A549 (cell line): ENCODE data around the gene CFC1. TPM values are rescaled to one million over a fixed set of nuclear protein-coding genes. Genes with fewer than 3 reads are reported as not detected.
"Not testable (repeated sequence)": the region's sequence is repeated elsewhere in the genome, so short reads cannot be mapped to it uniquely, and the experiment has no call there.

Source experiments
- ATAC-seq, 2 experiments: fragments of 200-7000 bp in 1 of 2; fragments of >200 bp in 1 of 2; cut with Nextera tagmentation in 1 of 2; cut with Tn5 transposase in 1 of 2; 3 replicates each; pipeline versions ENCODE4 v1.8.0 to v1.9.1; 2018 to 2020; ENCODE audit warnings: mild to moderate bottlenecking in 1 of 2, moderate library complexity in 1 of 2
- CTCF ChIA-PET: fragments of 300-600 bp; sonication (Branson Sonifier 250); formaldehyde crosslinking; extraction: SDS; loops from one replicate; lab custom pipeline; 2021; ENCODE audit warnings: antibody characterized with exemption, inconsistent platforms; lab: Yijun Ruan, JAX
- POLR2A ChIA-PET: fragments of 350-600 bp; formaldehyde crosslinking; extraction: SDS; loops from one replicate; lab custom pipeline; 2021; ENCODE audit warnings: antibody characterized with exemption, inconsistent platforms; lab: Yijun Ruan, JAX
- DNase-seq, 2 experiments: peaks; one replicate each; pipeline versions ENCODE4 v3.0.0 to v3.0.0-alpha.2; 2011 to 2016; ENCODE audit warnings: low read depth in 1 of 2, low spot score in 1 of 2
- FAIRE-seq: peaks from 2 replicates; lab custom pipeline; 2011; peaks lifted over from hg19 to GRCh38; lab: Jason Lieb, UNC
- H3K27ac ChIP-seq, 2 experiments: fragments of >200 bp; sonication (Bioruptor Twin); formaldehyde crosslinking; 3 replicates each; pipeline ENCODE4 v1.5.1; 2016 to 2017
- H3K4me1 ChIP-seq: fragments of >200 bp; sonication (Bioruptor Twin); formaldehyde crosslinking; 3 replicates; pipeline ENCODE4 v1.6.1; 2016
- H3K4me2 ChIP-seq: fragments of >200 bp; sonication (Bioruptor Twin); formaldehyde crosslinking; 3 replicates; pipeline ENCODE4 v1.6.1; 2016
- H3K4me3 ChIP-seq: fragments of >200 bp; sonication (Bioruptor Twin); formaldehyde crosslinking; 3 replicates; pipeline ENCODE4 v1.5.1; 2016
- H3K9me3 ChIP-seq: fragments of >200 bp; sonication (Bioruptor Twin); formaldehyde crosslinking; 3 replicates; pipeline ENCODE4 v1.6.1; 2016
- WGBS: methylation state at CpG from one replicate; pipeline ENCODE4 v1.1.6; 2017; ENCODE audit errors: missing lambda C conversion rate; 5-methylcytosine and 5-hydroxymethylcytosine counted together
- polyA plus RNA-seq, 4 experiments: library from polyadenylated mRNA; depleted of rRNA in 3 of 4; stranded (reverse); fragments of >200 nt; fragmentation: RNase III in 1 of 4; extraction: RNeasy Plus Mini Kit Qiagen cat#74134 plus additional on column Dnase treatment in 1 of 4; gene quantifications; 2 replicates in 3 of 4; 3 replicates in 1 of 4; pipeline ENCODE4 v1.2.3, GENCODE V29; 2011 to 2017

CFC1 gene
- polyA plus RNA-seq, 2 of the 4 experiments (the other 2 are of a cell fraction), result not detected

DNA sequence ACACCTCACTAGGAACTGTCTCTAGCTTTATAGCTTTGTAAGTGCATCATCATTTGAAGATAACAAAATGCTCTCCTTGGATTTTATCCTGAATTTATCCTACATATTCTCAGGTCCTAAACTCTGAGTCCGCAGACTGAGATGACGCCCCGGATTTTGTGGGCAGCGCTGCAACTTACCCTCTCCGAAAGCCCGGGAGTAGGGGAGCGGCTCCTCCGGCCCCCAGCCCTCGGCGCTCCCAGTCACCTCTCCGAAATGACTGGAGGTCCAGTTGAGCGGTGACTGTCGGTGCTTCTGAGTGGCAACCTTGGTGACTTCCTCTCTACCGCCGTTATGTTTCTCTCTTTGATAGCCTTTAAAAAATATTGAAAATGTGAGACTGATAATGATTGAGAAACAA is 912 bp downstream of the CFC1 start:
- 72% methylated on average over 13 of the region's 15 CpGs for WGBS
- H3K27ac ChIP-seq, ATAC-seq, CTCF ChIA-PET, POLR2A ChIA-PET, DNase-seq, H3K4me3 ChIP-seq, H3K4me1 ChIP-seq, H3K9me3 ChIP-seq, FAIRE-seq, H3K4me2 ChIP-seq: not testable (repeated sequence)

- ATAC-seq, H3K4me1 ChIP-seq, H3K4me2 ChIP-seq, FAIRE-seq, POLR2A ChIA-PET, H3K9me3 ChIP-seq, DNase-seq, H3K27ac ChIP-seq, CTCF ChIA-PET, H3K4me3 ChIP-seq: not testable (repeated sequence)
- no CpG with 5 or more reads among the region's 22 CpGs for WGBS
Measured at GRCh38 chr2:130597994-130598393, 1.4 kb downstream of the CFC1 start.

DNA sequence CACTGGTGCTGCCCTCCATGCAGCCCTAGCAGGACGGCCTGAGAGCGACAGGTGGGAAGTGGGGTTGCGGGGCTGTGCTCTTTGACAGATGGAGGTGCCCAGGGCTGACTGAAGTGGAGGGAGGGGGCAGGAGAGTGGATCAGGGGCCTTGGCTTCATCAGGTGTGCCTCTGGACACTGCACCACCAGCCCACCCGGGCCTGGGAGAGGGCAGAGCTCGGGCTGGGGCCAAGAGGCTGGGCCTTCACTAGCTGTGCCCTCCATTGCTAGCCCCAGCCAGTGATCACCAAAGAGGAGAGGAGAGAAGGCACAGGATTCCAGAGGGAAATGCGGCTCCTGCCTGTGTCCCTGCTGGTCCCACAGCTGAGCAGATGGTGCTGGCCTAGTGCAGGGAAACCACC is 2.6 kb downstream of the CFC1 start:
- WGBS, result 0% methylated on average over 2 of the region's 6 CpGs
- H3K4me3 ChIP-seq, H3K4me1 ChIP-seq, DNase-seq, H3K4me2 ChIP-seq, H3K27ac ChIP-seq, FAIRE-seq, CTCF ChIA-PET, H3K9me3 ChIP-seq, POLR2A ChIA-PET: not testable (repeated sequence)
- peak in 1 of 2 experiments; percentile 27; a peak in 3 of 6 replicates for ATAC-seq

DNA sequence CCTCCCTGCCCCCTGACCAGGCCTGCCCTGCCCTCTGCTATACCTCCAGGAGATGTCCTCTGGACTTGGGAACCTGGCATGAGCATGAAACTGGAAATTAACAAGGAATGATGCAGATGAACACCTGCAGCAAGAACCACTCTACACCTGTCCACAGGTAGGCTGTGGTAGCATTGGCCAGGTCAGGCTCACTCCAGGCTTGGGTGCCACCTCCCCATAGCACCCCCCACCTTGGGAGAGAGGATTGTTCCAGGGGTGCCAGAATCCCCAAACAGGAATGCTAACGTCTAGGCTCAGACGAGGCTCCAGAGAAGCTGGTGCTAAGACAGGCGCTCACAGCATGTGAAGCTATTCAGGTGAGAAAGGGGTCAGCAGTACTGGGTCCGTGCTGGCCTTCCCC is 5.4 kb downstream of the CFC1 start:
- H3K9me3 ChIP-seq, H3K27ac ChIP-seq, POLR2A ChIA-PET, H3K4me1 ChIP-seq, FAIRE-seq, CTCF ChIA-PET, DNase-seq, H3K4me2 ChIP-seq, ATAC-seq, H3K4me3 ChIP-seq: not testable (repeated sequence)
- WGBS, result no CpG with 5 or more reads among the region's 4 CpGs

- POLR2A ChIA-PET, FAIRE-seq, ATAC-seq, H3K4me2 ChIP-seq, H3K27ac ChIP-seq, H3K9me3 ChIP-seq, CTCF ChIA-PET, DNase-seq, H3K4me3 ChIP-seq, H3K4me1 ChIP-seq: not testable (repeated sequence)
- 62% methylated on average over 9 of the region's 40 CpGs for WGBS
Measured at GRCh38 chr2:130592791-130593414, 6.5 kb downstream of the CFC1 start.

DNA sequence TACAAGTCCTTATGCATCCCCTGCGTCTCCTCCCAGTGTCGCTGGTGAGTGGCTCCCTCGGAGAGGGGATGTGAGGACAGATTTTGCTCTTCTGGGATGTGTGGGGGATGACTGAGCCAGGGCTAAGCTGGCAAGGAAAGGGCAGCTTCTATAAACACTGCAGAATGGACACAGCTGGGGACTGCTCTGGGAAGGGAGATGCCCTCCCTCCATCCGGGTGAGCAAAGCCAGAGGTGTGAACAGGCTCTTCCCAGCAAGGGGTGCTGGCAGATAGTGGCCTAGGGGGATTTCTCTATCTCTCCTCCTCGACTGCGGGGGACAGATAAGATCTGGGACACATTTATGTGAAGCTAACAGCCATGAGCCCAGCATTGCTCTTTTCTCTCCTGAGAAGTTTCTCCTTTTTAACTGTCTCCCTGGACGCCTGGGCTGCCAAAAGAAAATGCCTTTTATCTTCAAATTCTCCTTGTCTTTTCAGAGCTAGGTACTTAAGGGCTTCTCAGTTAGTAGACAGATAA is 8.5 kb downstream of the CFC1 start:
- DNase-seq, CTCF ChIA-PET, H3K4me3 ChIP-seq, H3K4me2 ChIP-seq, POLR2A ChIA-PET, FAIRE-seq, H3K4me1 ChIP-seq, H3K9me3 ChIP-seq, H3K27ac ChIP-seq: not testable (repeated sequence)
- ATAC-seq, result peak; percentile 59 to 65
- WGBS, result 43% methylated on average over 6 of the region's 7 CpGs

GRCh38 chr2:130590170-130590841 is 9.1 kb downstream of the CFC1 start:
- ATAC-seq, result peak; percentile 15 to 20; a peak in 2 of 6 replicates
- H3K4me1 ChIP-seq, H3K4me2 ChIP-seq, H3K4me3 ChIP-seq, POLR2A ChIA-PET, CTCF ChIA-PET, FAIRE-seq, DNase-seq, H3K9me3 ChIP-seq, H3K27ac ChIP-seq: not testable (repeated sequence)
- 28% methylated on average over 5 of the region's 8 CpGs for WGBS

- H3K4me1 ChIP-seq, ATAC-seq, DNase-seq, H3K4me2 ChIP-seq, POLR2A ChIA-PET, FAIRE-seq, CTCF ChIA-PET, H3K9me3 ChIP-seq, H3K4me3 ChIP-seq, H3K27ac ChIP-seq: not testable (repeated sequence)
- WGBS, result no CpG with 5 or more reads among the region's 11 CpGs
Measured at GRCh38 chr2:130588688-130589458, 10.5 kb downstream of the CFC1 start.

GRCh38 chr2:130584726-130585125 is 14.6 kb downstream of the CFC1 start:
- H3K9me3 ChIP-seq, H3K4me3 ChIP-seq, FAIRE-seq, H3K27ac ChIP-seq, H3K4me2 ChIP-seq, ATAC-seq, CTCF ChIA-PET, DNase-seq, H3K4me1 ChIP-seq, POLR2A ChIA-PET: not testable (repeated sequence)
- WGBS, result 91% methylated on average over 2 of the region's 4 CpGs

DNA sequence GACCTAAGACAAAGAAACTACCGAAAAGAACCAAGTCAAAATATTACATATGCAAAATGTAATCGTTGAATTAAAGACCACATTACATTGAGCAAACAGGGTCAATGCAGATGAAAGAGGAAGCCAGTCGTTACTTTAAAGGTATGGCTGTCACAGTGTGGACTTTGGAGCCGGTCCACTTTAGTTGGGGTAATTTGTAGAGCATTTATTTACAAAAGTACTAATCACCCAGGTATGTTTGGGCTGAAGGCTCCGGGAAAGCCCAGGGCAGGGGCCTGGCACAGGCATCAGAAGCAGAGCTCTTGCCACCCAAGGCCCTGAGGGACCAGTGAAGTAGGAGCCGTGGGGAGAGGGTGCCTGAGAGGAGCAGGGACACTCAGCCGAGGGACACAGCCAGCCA is 15.8 kb downstream of the CFC1 start:
- ATAC-seq, H3K4me2 ChIP-seq, DNase-seq, CTCF ChIA-PET, H3K4me1 ChIP-seq, FAIRE-seq, H3K9me3 ChIP-seq, H3K4me3 ChIP-seq, H3K27ac ChIP-seq, POLR2A ChIA-PET: not testable (repeated sequence)
- WGBS, result 48% methylated on average over 5 of the region's 7 CpGs

GRCh38 chr2:130582970-130583369 is 16.4 kb downstream of the CFC1 start:
- WGBS, result 86% methylated on average over 2 of the region's 7 CpGs
- CTCF ChIA-PET, result not testable (repeated sequence)

More at GRCh38 chr2:130582970-130583369, 16.4 kb downstream of the CFC1 start:
- H3K4me2 ChIP-seq, ATAC-seq, H3K27ac ChIP-seq, FAIRE-seq, H3K4me1 ChIP-seq, H3K4me3 ChIP-seq, DNase-seq, POLR2A ChIA-PET, H3K9me3 ChIP-seq: not testable (repeated sequence)
